ENCODE results near the gene PLA2G4E. TPM values are rescaled to one million over a fixed set of nuclear protein-coding genes. Genes with fewer than 3 reads are reported as not detected.

The PLA2G4E gene
- total RNA-seq, 1 donor from 2014 or later, result not detected

GRCh38 chr15:42053010-42053409 is 32.2 kb upstream of the PLA2G4E start:
- DNase-seq (ENCODE audit: low spot score in 2 of 2) (no peak), FAIRE-seq (no peak)

- no peak for FAIRE-seq
Observed at GRCh38 chr15:42050484-42051255, 29.8 kb upstream of the PLA2G4E start.

GRCh38 chr15:42048821-42049200 is 28.0 kb upstream of the PLA2G4E start:
- FAIRE-seq, result no peak

More at GRCh38 chr15:42050484-42051255, 29.8 kb upstream of the PLA2G4E start:
- no peak for DNase-seq (ENCODE audit: low spot score in 2 of 2)

GRCh38 chr15:42048080-42048820 is 27.4 kb upstream of the PLA2G4E start:
- DNase-seq (ENCODE audit: low spot score in 2 of 2) (no peak), FAIRE-seq (no peak)

More at GRCh38 chr15:42048821-42049200, 28.0 kb upstream of the PLA2G4E start:
- no peak for DNase-seq (ENCODE audit: low spot score in 2 of 2)

GRCh38 chr15:42046597-42046996 is 25.8 kb upstream of the PLA2G4E start:
- no peak for DNase-seq (ENCODE audit: low spot score in 2 of 2)
- FAIRE-seq, result no peak

- DNase-seq (ENCODE audit: low spot score in 2 of 2), result no peak
- FAIRE-seq, result no peak
Observed at GRCh38 chr15:42045211-42045615, 24.4 kb upstream of the PLA2G4E start.

- DNase-seq (ENCODE audit: low spot score in 2 of 2), result no peak
- no peak for FAIRE-seq
Observed at GRCh38 chr15:42042602-42043400, 22.0 kb upstream of the PLA2G4E start.

GRCh38 chr15:42038401-42038800 is 17.6 kb upstream of the PLA2G4E start:
- no peak for DNase-seq (ENCODE audit: low spot score in 2 of 2)
- no peak for FAIRE-seq

- DNase-seq (ENCODE audit: low spot score in 2 of 2), result no peak
Observed at GRCh38 chr15:42037656-42038055, 16.8 kb upstream of the PLA2G4E start.

GRCh38 chr15:42036966-42037365 is 16.1 kb upstream of the PLA2G4E start:
- DNase-seq (ENCODE audit: low spot score in 2 of 2) (no peak), FAIRE-seq (no peak)

More at GRCh38 chr15:42037656-42038055, 16.8 kb upstream of the PLA2G4E start:
- FAIRE-seq, result no peak

- no peak for DNase-seq (ENCODE audit: low spot score in 2 of 2)
- no peak for FAIRE-seq
Observed at GRCh38 chr15:42036112-42036905, 15.5 kb upstream of the PLA2G4E start.

GRCh38 chr15:42035435-42035761 is 14.6 kb upstream of the PLA2G4E start:
- FAIRE-seq, result no peak
- no peak for DNase-seq (ENCODE audit: low spot score in 2 of 2)

- no peak for DNase-seq (ENCODE audit: low spot score in 2 of 2)
- FAIRE-seq, result no peak
Observed at GRCh38 chr15:42034628-42035434, 14.0 kb upstream of the PLA2G4E start.

- FAIRE-seq, result no peak
- DNase-seq (ENCODE audit: low spot score in 2 of 2), result no peak
Observed at GRCh38 chr15:42033214-42033873, 12.5 kb upstream of the PLA2G4E start.

- no peak for DNase-seq (ENCODE audit: low spot score in 2 of 2)
- no peak for FAIRE-seq
Observed at GRCh38 chr15:42032376-42033213, 11.8 kb upstream of the PLA2G4E start.

GRCh38 chr15:42031198-42031915 is 10.5 kb upstream of the PLA2G4E start:
- FAIRE-seq (no peak), DNase-seq (ENCODE audit: low spot score in 2 of 2) (no peak)

GRCh38 chr15:42027521-42027920 is 6.7 kb upstream of the PLA2G4E start:
- DNase-seq (ENCODE audit: low spot score in 2 of 2), result no peak
- FAIRE-seq, result no peak
